ENCODE data around the gene CAMK2D.
"Not testable (repeated sequence)": the region's sequence is repeated elsewhere in the genome, so short reads cannot be mapped to it uniquely, and the experiment has no call there.

Gene CAMK2D

GRCh38 chr4:113730467-113731216, 30.9 kb downstream of the CAMK2D start:
- no peak for DNase-seq (ENCODE audit: low read depth in 2 of 2)

GRCh38 chr4:113727802-113728201, 33.7 kb downstream of the CAMK2D start:
- no peak for DNase-seq (ENCODE audit: low read depth in 2 of 2)

- DNase-seq (ENCODE audit: low read depth in 2 of 2), result no peak
These were observed 35.6 kb downstream of the CAMK2D start for GRCh38 chr4:113725963-113726362.

GRCh38 chr4:113718252-113718651, 43.3 kb downstream of the CAMK2D start:
- no peak for DNase-seq (ENCODE audit: low read depth in 2 of 2)

GRCh38 chr4:113711883-113712662, 49.5 kb downstream of the CAMK2D start:
- no peak for DNase-seq (ENCODE audit: low read depth in 2 of 2)

- DNase-seq (ENCODE audit: low read depth in 2 of 2), result no peak
These were observed 53.3 kb downstream of the CAMK2D start for GRCh38 chr4:113708250-113708649.

- DNase-seq (ENCODE audit: low read depth in 2 of 2), result no peak
These were observed 54.5 kb downstream of the CAMK2D start for GRCh38 chr4:113707048-113707447.

- DNase-seq (ENCODE audit: low read depth in 2 of 2), result not testable (repeated sequence)
These were observed 56.4 kb downstream of the CAMK2D start for GRCh38 chr4:113705097-113705496.

- DNase-seq (ENCODE audit: low read depth in 2 of 2), result not testable (repeated sequence)
These were observed 58.9 kb downstream of the CAMK2D start for GRCh38 chr4:113702596-113702995.

- no peak for DNase-seq (ENCODE audit: low read depth in 2 of 2)
These were observed 60.4 kb downstream of the CAMK2D start for GRCh38 chr4:113701169-113701568.

- DNase-seq (ENCODE audit: low read depth in 2 of 2), result no peak
These were observed 60.9 kb downstream of the CAMK2D start for GRCh38 chr4:113700602-113701150.

GRCh38 chr4:113699772-113700171, 61.8 kb downstream of the CAMK2D start:
- DNase-seq (ENCODE audit: low read depth in 2 of 2), result no peak

GRCh38 chr4:113697429-113697828, 64.1 kb downstream of the CAMK2D start:
- DNase-seq (ENCODE audit: low read depth in 2 of 2), result no peak

GRCh38 chr4:113695328-113696169, 66.0 kb downstream of the CAMK2D start:
- no peak for DNase-seq (ENCODE audit: low read depth in 2 of 2)

- no peak for DNase-seq (ENCODE audit: low read depth in 2 of 2)
These were observed 67.5 kb downstream of the CAMK2D start for GRCh38 chr4:113694008-113694407.

- DNase-seq (ENCODE audit: low read depth in 2 of 2), result no peak
These were observed 68.6 kb downstream of the CAMK2D start for GRCh38 chr4:113692809-113693411.

GRCh38 chr4:113691676-113692075, 69.9 kb downstream of the CAMK2D start:
- DNase-seq (ENCODE audit: low read depth in 2 of 2), result no peak

- DNase-seq (ENCODE audit: low read depth in 2 of 2), result no peak
These were observed 72.1 kb downstream of the CAMK2D start for GRCh38 chr4:113689394-113689793.

- DNase-seq (ENCODE audit: low read depth in 2 of 2), result no peak
These were observed 74.3 kb downstream of the CAMK2D start for GRCh38 chr4:113687067-113687718.

GRCh38 chr4:113685157-113685556, 76.4 kb downstream of the CAMK2D start:
- not testable (repeated sequence) for DNase-seq (ENCODE audit: low read depth in 2 of 2)

- no peak for DNase-seq (ENCODE audit: low read depth in 2 of 2)
These were observed 76.9 kb downstream of the CAMK2D start for GRCh38 chr4:113684534-113685091.
